T1000 (cell line): ENCODE data around the gene MYNN.

ENCODE experiments used
- DNase-seq: peaks from one replicate; lab custom pipeline; 2025; ENCODE audit warnings: mixed read lengths; lab: John Stamatoyannopoulos, UW

The MYNN gene

GRCh38 chr3:169827712-169828111 is 54.5 kb downstream of the MYNN start:
- DNase-seq: no peak

- DNase-seq: no peak
Measured at GRCh38 chr3:169835533-169835932, 62.3 kb downstream of the MYNN start.

- DNase-seq: no peak
Measured at GRCh38 chr3:169836078-169836941, 63.1 kb downstream of the MYNN start.

- DNase-seq: no peak
Measured at GRCh38 chr3:169836942-169837275, 63.7 kb downstream of the MYNN start.

GRCh38 chr3:169838511-169839030 is 65.4 kb downstream of the MYNN start:
- no peak for DNase-seq
